HG02798 (cell line): Measurements from ENCODE around the gene PRDM5.

Source experiments
- ATAC-seq: cut with Tn5 transposase; IDR thresholded peaks from one replicate; pipeline ENCODE4 v1.9.1; 2021; ENCODE audit warnings: mild to moderate bottlenecking; ENCODE audit not compliant: unreplicated experiment, poor library complexity

PRDM5 gene

DNA sequence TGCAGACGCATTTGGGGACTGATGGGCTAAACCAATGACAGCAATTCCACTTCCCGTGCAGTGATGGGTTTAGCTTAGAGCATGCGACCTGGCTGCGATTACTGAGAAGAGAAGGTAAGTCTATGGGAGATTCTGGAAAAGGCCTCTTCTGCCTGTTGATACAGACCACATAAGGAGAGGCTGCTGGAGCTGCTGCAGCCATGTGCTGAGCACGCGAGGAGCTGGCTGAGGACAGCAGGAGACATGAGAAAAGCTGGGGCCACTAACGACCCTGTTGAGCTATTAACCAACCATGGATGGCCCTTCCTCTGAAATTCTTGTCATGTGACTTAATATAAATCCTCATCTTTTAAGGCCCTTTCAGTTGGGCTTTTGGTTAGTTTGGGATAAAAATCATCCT is 199.9 kb downstream of the PRDM5 start:
- ATAC-seq, result no peak

GRCh38 chr4:120720354-120720934 is 202.1 kb downstream of the PRDM5 start:
- no peak for ATAC-seq

- peak; percentile 82 for ATAC-seq
Measured at GRCh38 chr4:120718979-120719566, 203.5 kb downstream of the PRDM5 start.

- no peak for ATAC-seq
Measured at GRCh38 chr4:120716346-120716745, 206.2 kb downstream of the PRDM5 start.

DNA sequence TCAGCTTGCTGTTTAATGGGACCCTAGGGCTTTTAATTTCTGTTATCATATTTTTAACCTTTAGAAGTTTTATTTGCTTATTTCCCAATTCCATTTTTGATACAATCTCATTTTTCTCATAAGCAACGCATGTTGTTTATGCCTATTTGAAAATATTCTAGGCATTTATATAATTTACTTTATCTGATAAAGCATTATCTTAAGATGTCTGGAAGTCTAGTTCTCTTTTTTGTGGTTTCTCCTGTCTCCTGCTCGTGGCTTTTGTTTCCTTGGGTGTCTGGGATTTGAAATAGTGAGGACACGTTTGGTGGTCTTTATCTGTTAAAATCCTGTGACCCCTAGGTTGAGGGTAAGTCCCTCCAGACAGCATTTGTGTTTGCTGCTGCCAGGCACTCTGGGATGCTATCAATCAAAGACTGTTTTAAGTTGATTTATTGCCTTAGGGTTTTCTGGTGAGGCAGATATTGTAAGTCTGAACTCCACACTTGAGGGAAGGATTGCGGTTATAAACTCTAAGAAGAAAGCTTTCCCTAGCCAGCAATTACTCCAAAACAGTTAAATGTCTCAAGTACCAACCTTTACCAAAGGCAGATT is 208.0 kb downstream of the PRDM5 start:
- no peak for ATAC-seq

- no peak for ATAC-seq
Measured at GRCh38 chr4:120709991-120710390, 212.5 kb downstream of the PRDM5 start.

DNA sequence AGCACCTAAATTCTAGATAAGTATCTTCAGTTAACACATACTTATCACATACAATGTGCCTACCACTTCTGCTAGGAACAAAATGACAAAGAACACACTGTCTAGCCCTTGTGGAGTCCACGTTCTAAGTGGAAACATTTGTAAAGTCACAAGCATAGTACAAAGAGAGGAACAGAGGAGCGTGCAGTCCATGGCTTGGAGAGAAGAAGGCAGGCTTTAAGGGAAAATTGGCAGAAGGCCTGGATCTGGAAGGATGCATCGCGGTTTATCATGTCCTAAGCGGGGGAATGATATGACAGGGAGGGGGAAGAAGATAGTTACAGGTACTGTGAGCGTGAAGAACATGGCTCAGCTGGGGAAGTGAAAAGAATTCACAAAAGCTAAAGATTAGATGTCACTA is 218.0 kb downstream of the PRDM5 start:
- ATAC-seq, result no peak

DNA sequence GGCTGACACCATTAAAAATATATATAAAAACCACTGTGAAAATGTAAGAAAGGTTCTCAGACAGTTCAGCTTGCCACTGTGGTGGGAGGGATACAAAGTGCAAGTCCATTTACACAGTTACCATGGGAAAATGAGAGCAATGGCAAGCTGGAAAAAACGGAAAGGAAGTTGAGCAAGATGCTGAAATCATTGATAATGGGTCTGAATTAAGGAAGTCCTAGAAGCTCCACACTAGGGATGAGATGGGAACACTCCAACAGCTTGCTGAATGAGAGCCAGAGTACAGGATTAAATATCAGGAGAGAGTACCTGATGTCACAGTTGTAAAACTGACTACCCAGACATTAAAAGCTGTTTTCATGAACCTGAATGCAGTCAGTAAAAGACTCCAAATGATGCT is 218.6 kb downstream of the PRDM5 start:
- no peak for ATAC-seq

DNA sequence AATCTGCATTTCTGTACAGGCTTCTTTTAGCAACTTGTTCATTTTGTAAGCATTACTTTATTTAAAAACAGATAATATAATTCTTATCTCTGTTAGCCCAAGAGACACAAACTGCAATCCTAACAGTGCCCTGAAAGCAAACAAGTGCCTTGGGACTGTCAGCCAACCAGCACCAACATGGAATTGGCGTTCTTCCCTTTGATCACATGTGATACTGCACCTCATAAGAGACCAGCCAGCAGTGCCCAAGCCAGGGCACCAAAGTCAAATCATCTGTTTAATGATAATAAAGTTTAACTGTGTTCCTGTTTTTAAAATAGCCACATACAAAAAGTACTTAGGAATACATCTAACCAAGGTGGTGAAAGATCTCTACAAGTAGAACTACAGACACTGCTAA is 223.2 kb downstream of the PRDM5 start:
- no peak for ATAC-seq

DNA sequence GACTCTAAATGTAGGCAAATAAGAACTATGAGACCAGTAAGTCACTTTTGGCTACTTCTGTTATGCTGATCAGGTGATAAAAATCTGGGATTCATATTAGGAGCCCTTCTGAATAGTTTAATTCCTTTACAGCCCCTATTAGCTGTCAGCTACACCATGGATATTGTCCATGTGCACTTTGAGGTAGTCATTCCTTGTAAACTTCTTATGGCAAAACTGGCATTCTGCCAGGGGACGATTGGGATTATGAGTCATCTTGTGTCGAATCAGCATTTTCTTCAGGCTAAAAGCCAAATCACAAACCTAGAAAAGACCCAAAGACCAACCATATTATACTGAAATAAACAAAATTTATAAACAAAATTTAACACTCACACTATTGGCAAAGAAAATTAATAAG is 227.6 kb downstream of the PRDM5 start:
- no peak for ATAC-seq

DNA sequence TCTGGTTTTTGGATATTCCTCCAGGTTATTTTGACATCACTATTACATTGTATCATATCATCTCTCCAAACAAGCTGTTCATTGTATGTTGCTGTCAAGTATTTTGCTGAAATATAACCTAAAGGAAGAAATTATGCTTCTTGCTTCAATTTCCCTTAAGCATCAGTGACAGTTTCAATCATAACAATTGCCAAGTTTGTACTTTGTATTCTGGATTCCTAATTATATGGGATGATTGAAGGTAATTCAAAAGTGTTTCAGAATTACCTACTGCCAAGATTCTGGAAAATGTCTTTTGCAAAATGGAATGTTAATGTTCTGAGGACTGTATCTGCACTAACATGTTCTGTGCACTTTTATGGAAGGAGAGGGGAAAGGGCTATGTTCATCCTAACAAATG is 228.7 kb downstream of the PRDM5 start:
- ATAC-seq, result no peak

DNA sequence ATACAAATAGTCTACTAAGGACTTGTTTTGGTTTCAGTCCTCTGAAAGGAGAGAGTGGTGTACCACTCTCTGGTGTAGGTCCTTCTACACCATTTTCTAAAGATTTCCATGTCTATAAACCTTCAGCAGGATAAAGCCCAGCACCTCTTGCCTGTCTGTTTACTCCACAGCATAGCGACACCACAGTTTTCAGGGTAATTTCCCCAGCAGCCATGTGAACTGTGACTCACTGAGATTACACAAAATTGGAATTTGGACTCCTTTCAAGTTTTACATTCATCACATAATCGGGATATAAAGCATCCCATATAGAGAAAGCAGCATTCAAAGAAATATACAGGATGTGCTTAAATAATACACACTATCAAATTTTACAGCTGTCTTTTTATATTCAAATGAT is 229.6 kb downstream of the PRDM5 start:
- no peak for ATAC-seq

DNA sequence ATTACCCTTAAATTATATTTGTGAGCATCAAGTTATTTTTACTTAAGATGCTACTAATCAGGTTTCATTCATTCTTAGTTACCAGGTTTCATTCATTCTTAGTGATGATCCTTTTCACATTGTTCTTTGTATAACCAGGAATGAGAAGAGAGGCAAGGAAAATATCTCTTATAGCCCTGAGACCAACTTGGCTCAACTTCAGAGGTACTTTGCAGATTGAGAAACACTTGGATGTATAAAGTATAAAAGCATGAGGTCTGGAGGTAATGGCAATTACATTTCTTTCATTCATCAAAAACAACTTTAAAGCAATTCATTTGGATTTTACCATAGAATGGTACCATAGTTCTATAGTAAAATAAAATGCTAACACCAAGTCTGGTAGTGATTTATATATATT is 231.0 kb downstream of the PRDM5 start:
- ATAC-seq, result no peak

GRCh38 chr4:120691106-120691505 is 231.4 kb downstream of the PRDM5 start:
- no peak for ATAC-seq

DNA sequence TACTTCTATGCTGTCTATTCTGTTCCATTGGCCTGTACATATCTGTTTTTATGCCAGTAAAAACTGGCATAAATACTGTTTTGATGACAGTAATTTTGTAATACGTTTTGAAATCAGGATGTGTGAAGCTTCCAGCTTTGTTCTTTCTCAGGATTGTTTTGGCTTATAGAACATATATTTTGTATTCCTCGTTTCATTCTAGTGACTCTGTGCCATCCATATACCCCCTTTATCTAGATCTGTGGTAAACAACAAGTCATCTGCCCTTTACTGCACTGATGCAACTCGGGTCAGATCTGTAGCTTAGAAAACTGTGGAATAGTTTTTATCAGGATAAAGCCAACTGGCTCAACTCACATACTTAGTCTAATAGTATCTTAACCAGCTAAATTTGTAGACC is 233.7 kb downstream of the PRDM5 start:
- ATAC-seq, result no peak

DNA sequence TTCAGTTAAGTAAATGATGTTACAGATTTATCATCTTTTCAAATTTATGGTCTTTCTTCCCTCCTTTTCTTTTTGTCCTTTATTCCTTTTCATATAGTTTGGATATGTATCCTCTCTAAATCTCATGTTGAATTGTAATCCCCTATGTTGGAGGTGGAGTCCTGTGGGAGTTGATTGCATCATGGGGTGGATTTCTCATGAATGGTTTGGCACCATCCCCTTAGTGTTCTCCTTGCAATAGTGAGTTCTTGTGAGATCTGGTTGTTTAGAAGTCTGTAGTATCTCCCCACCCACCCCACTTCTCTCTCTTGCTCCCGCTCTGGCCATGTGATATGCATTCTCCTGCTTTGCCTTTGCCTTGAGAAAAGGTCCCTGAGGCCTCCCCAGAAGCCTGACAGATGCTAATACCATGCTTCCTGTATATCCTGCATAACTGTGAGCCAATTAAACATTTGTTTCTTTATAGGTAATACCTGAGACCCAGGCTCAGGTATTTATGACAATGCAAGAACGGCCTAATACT is 236.7 kb downstream of the PRDM5 start:
- ATAC-seq, result no peak

- ATAC-seq, result no peak
Measured at GRCh38 chr4:120683897-120684540, 238.5 kb downstream of the PRDM5 start.

GRCh38 chr4:120682981-120683380 is 239.5 kb downstream of the PRDM5 start:
- ATAC-seq, result no peak

DNA sequence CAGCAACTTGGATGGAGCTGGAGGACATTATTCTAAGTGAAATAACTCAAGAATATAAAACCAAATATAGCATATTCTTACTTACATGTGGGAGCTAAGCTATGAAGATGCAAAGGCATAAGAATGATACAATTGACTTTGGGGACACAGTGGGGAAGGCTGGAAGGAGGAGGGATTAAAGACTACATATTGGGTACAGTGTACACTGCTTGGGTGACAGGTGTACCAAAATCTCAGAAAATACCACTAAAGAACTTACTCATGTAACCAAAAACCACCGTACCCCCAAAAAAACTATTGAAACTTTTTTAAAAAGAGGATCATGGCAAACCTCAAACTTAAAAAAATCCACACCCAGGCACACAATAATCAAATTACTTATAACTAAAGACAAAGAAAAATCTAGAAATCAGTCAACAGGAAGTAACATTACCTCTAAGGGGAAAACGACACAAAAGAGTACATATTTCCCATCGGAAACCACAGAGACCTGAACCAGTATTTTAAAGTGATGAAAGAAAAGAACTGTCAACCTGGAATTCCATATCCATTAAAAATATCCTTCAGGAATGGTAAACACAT is 241.8 kb downstream of the PRDM5 start:
- ATAC-seq, result no peak

DNA sequence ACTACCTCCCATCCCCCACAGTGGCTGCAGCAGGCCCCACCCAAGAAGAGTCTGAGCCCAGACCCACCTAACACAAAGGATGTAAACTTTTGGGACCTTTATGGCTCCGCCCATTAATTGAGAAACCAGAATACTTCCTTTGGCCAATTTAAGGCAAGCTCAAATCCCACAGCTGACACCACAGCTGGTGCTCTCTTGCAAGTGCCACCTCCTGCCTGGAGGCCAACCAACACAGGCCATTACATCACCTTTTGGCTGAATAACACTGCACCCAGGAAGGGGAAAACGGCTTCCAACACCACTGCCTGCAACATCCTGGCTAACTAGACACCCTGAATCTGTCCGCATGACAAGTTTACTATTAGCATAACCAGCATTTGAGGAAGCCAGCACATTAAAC is 248.8 kb downstream of the PRDM5 start:
- no peak for ATAC-seq

GRCh38 chr4:120672558-120673147 is 249.9 kb downstream of the PRDM5 start:
- no peak for ATAC-seq
